Esophagus muscularis mucosa (tissue), 4 donors: ENCODE results near the gene LRIG2.

Experiments used
- EP300 ChIP-seq: sonication (generic); formaldehyde crosslinking; IDR thresholded peaks from one replicate; pipeline ENCODE4 v1.6.1; 2017; ENCODE audit warnings: antibody characterized with exemption
- POLR2AphosphoS5 ChIP-seq, 2 donors: sonication (generic); formaldehyde crosslinking; IDR thresholded peaks; one replicate each; pipeline ENCODE4 v1.6.1; 2017; ENCODE audit warnings: antibody characterized with exemption in 2 of 2
- TF ChIP-seq, protein P1 (sequence below), 3 experiments: fragments of 200-600 bp in 2 of 3; fragments of 450-650 bp in 1 of 3; sonication (generic) in 2 of 3; IDR thresholded peaks; one replicate each; pipeline ENCODE4 v1.5.1; 2017 to 2019; ENCODE audit warnings: antibody characterized with exemption in 3 of 3, mild to moderate bottlenecking in 2 of 3, moderate library complexity in 1 of 3

- TF ChIP-seq, protein P1, sequence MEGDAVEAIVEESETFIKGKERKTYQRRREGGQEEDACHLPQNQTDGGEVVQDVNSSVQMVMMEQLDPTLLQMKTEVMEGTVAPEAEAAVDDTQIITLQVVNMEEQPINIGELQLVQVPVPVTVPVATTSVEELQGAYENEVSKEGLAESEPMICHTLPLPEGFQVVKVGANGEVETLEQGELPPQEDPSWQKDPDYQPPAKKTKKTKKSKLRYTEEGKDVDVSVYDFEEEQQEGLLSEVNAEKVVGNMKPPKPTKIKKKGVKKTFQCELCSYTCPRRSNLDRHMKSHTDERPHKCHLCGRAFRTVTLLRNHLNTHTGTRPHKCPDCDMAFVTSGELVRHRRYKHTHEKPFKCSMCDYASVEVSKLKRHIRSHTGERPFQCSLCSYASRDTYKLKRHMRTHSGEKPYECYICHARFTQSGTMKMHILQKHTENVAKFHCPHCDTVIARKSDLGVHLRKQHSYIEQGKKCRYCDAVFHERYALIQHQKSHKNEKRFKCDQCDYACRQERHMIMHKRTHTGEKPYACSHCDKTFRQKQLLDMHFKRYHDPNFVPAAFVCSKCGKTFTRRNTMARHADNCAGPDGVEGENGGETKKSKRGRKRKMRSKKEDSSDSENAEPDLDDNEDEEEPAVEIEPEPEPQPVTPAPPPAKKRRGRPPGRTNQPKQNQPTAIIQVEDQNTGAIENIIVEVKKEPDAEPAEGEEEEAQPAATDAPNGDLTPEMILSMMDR (IDR thresholded peaks at IDR 0.05): peak in 2 of 3 experiments; percentile 13 to 29
- TF ChIP-seq POLR2AphosphoS5 (IDR thresholded peaks at IDR 0.05) (peak; percentile 47 to 57), EP300 (no peak)
Measured at GRCh38 chr1:113109908-113110554, 37.0 kb downstream of the LRIG2 start.
